SK-N-SH (cell line): ENCODE measurements around the gene ADCY10. TPM values are rescaled to one million over a fixed set of nuclear protein-coding genes. Genes with fewer than 3 reads are reported as not detected.

Source experiments
- CTCF ChIA-PET: fragments of 300-600, 350-600 bp; formaldehyde crosslinking; extraction: SDS; loops from one replicate; lab custom pipeline; 2021; lab: Yijun Ruan, JAX
- POLR2A ChIA-PET: fragments of 350-600 bp; sonication (Branson Sonifier 250); formaldehyde crosslinking; extraction: SDS; loops from one replicate; lab custom pipeline; 2020; ENCODE audit warnings: antibody characterized with exemption, inconsistent platforms; lab: Yijun Ruan, JAX
- DNase-seq: peaks from one replicate; pipeline ENCODE4 v3.0.0; 2012
- H2AFZ ChIP-seq: fragments of 200-600 bp; sonication (generic); 2 replicates; pipeline ENCODE4 v1.8.1; 2016; ENCODE audit warnings: antibody characterized with exemption, mild to moderate bottlenecking, low read depth
- H3F3A ChIP-seq: fragments of 200-600 bp; sonication (generic); replicated peaks from 2 replicates; pipeline ENCODE3; 2016; ENCODE audit warnings: antibody characterized with exemption, mild to moderate bottlenecking; ENCODE audit not compliant: insufficient read depth
- H3K27ac ChIP-seq, 2 experiments: fragments of 200-500 bp in 1 of 2; fragments of 200-600 bp in 1 of 2; sonication (Bioruptor generic) in 1 of 2; sonication (generic), shearing (Covaris generic) in 1 of 2; 2 replicates each; pipeline versions ENCODE4 v1.5.1 to v1.6.1; 2014 to 2016; ENCODE audit warnings: low read depth in 2 of 2, inconsistent platforms in 1 of 2, low read length in 1 of 2, mild to moderate bottlenecking in 1 of 2, mixed read lengths in 1 of 2
- H3K27me3 ChIP-seq: fragments of 200-600 bp; sonication (generic), shearing (Covaris generic); 2 replicates; pipeline ENCODE4 v1.6.1; 2016; ENCODE audit warnings: mixed run types; ENCODE audit not compliant: insufficient read depth
- H3K36me3 ChIP-seq, 2 experiments: fragments of 200-500 bp in 1 of 2; fragments of 200-600 bp in 1 of 2; sonication (Bioruptor generic) in 1 of 2; sonication (generic) in 1 of 2; replicated peaks in 1 of 2; 2 replicates each; pipeline versions ENCODE3 to v1.5.1; 2014 to 2016; ENCODE audit warnings: low read length in 1 of 2, mild to moderate bottlenecking in 1 of 2; ENCODE audit not compliant: insufficient read depth in 2 of 2, control insufficient read depth in 1 of 2
- H3K4me1 ChIP-seq, 2 experiments: fragments of 200-500 bp in 1 of 2; fragments of 200-600 bp in 1 of 2; sonication (Bioruptor generic) in 1 of 2; sonication (generic), shearing (Covaris generic) in 1 of 2; 2 replicates each; pipeline versions ENCODE4 v1.5.1 to v1.6.1; 2014 to 2016; ENCODE audit warnings: low read depth in 1 of 2, low read length in 1 of 2, mixed run types in 1 of 2; ENCODE audit not compliant: insufficient read depth in 2 of 2, control insufficient read depth in 1 of 2
- H3K4me2 ChIP-seq: fragments of 200-600 bp; sonication (generic), shearing (Covaris generic); 2 replicates; pipeline ENCODE4 v1.6.1; 2017; ENCODE audit warnings: mixed run types
- H3K4me3 ChIP-seq, 2 experiments: fragments of 200-500 bp in 1 of 2; fragments of 200-600 bp in 1 of 2; sonication (Bioruptor generic) in 1 of 2; sonication (generic), shearing (Covaris generic) in 1 of 2; 2 replicates each; pipeline versions ENCODE4 v1.5.1 to v1.8.1; 2014 to 2016; ENCODE audit warnings: low read depth in 2 of 2, inconsistent platforms in 1 of 2, low read length in 1 of 2, mild to moderate bottlenecking in 1 of 2, mixed read lengths in 1 of 2, moderate library complexity in 1 of 2
- H3K79me2 ChIP-seq: fragments of 200-600 bp; sonication (generic); 2 replicates; pipeline ENCODE4 v1.8.1; 2017; ENCODE audit warnings: mild to moderate bottlenecking; ENCODE audit not compliant: insufficient read depth
- H3K9ac ChIP-seq: fragments of 200-600 bp; sonication (generic); 2 replicates; pipeline ENCODE4 v1.6.1; 2017; ENCODE audit warnings: mixed run types
- H3K9me2 ChIP-seq: fragments of 200-600 bp; sonication (generic); 2 replicates; pipeline ENCODE4 v1.6.1; 2017; ENCODE audit warnings: mixed run types
- H3K9me3 ChIP-seq: fragments of 200-600 bp; sonication (generic); 2 replicates; pipeline ENCODE4 v1.6.1; 2017; ENCODE audit warnings: mixed run types, mild to moderate bottlenecking, moderate library complexity
- H4K20me1 ChIP-seq: fragments of 200-600 bp; sonication (generic); 2 replicates; pipeline ENCODE4 v1.6.1; 2017; ENCODE audit warnings: mild to moderate bottlenecking, mixed run types; ENCODE audit not compliant: insufficient read depth
- CHD2 ChIP-seq: fragments of 150-350 bp; IDR thresholded peaks from 2 replicates; pipeline ENCODE4 v1.6.1; 2018; ENCODE audit warnings: low read length; ENCODE audit not compliant: partially characterized antibody
- EP300 ChIP-seq, 2 experiments: IDR thresholded peaks; 2 replicates each; pipeline versions ENCODE4 v1.4.0 to v1.6.1; 2012; ENCODE audit warnings: borderline replicate concordance in 1 of 2, low read depth in 1 of 2, low read length in 1 of 2
- EZH2phosphoT487 ChIP-seq: fragments of 200-600 bp; sonication (generic); IDR thresholded peaks from 2 replicates; pipeline ENCODE4 v1.6.1; 2017; ENCODE audit warnings: low read depth, mixed run types, mild to moderate bottlenecking, antibody characterized with exemption, moderate library complexity, borderline replicate concordance
- FOXJ3 ChIP-seq: sonication (generic); formaldehyde crosslinking; IDR thresholded peaks from 2 replicates; pipeline ENCODE4 v1.5.1; 2020; ENCODE audit warnings: mild to moderate bottlenecking, missing genetic modification reagents
- GATA2 ChIP-seq: sonication (generic); formaldehyde crosslinking; IDR thresholded peaks from 2 replicates; pipeline ENCODE4 v1.5.0; 2020; ENCODE audit warnings: mild to moderate bottlenecking, missing genetic modification reagents
- JUND ChIP-seq: IDR thresholded peaks from 2 replicates; pipeline ENCODE4 v1.4.0; 2012
- POLR2AphosphoS5 ChIP-seq: IDR thresholded peaks from 2 replicates; pipeline ENCODE4 v1.6.1; 2012; ENCODE audit warnings: low read depth, low read length
- RAD21 ChIP-seq: IDR thresholded peaks from 2 replicates; pipeline ENCODE4 v1.6.1; 2012; ENCODE audit warnings: mild to moderate bottlenecking, low read length
- RCOR1 ChIP-seq: fragments of 150-350 bp; IDR thresholded peaks from 2 replicates; pipeline ENCODE4 v1.6.1; 2017; ENCODE audit warnings: antibody characterized with exemption, low read length
- RFX5 ChIP-seq: IDR thresholded peaks from 2 replicates; pipeline ENCODE4 v1.6.1; 2012; ENCODE audit warnings: mild to moderate bottlenecking, improper control_type of control experiment, low read length
- SIN3A ChIP-seq: IDR thresholded peaks from 2 replicates; pipeline ENCODE4 v1.6.1; 2012; ENCODE audit warnings: low read depth, mild to moderate bottlenecking, low read length, moderate library complexity, borderline replicate concordance
- TCF12 ChIP-seq: IDR thresholded peaks from 2 replicates; pipeline ENCODE4 v1.4.0; 2012
- TEAD4 ChIP-seq: IDR thresholded peaks from 2 replicates; pipeline ENCODE4 v1.4.0; 2012; ENCODE audit warnings: mild to moderate bottlenecking, borderline replicate concordance; ENCODE audit not compliant: insufficient read depth
- WGBS: methylation state at CpG from one replicate; pipeline ENCODE4 v1.1.6; 2017; ENCODE audit warnings: low lambda C conversion rate; 5-methylcytosine and 5-hydroxymethylcytosine counted together
- polyA plus RNA-seq, 3 experiments: library from polyadenylated mRNA; depleted of rRNA; stranded (reverse); fragments of >200 nt; gene quantifications; 2 replicates each; pipeline ENCODE4 v1.2.3, GENCODE V29; 2012
- TF ChIP-seq, protein P1 (sequence below): IDR thresholded peaks from 2 replicates; pipeline ENCODE4 v1.4.0; 2012; ENCODE audit warnings: low read depth, borderline replicate concordance
- TF ChIP-seq, protein P2 (sequence below): IDR thresholded peaks from 2 replicates; pipeline ENCODE4 v1.4.0; 2012; ENCODE audit warnings: low read depth, borderline replicate concordance
- TF ChIP-seq, protein P3 (sequence below): IDR thresholded peaks from 2 replicates; pipeline ENCODE4 v1.4.0; 2012; ENCODE audit warnings: low read depth
- TF ChIP-seq, protein P4 (sequence below): fragments of 150-350 bp; IDR thresholded peaks from 2 replicates; pipeline ENCODE4 v1.6.1; 2017; ENCODE audit warnings: antibody characterized with exemption, low read length, low read depth, borderline replicate concordance

The ADCY10 gene
- polyA plus RNA-seq, 1 of the 3 experiments (the other 2 are of a cell fraction): 0.10 TPM

DNA sequence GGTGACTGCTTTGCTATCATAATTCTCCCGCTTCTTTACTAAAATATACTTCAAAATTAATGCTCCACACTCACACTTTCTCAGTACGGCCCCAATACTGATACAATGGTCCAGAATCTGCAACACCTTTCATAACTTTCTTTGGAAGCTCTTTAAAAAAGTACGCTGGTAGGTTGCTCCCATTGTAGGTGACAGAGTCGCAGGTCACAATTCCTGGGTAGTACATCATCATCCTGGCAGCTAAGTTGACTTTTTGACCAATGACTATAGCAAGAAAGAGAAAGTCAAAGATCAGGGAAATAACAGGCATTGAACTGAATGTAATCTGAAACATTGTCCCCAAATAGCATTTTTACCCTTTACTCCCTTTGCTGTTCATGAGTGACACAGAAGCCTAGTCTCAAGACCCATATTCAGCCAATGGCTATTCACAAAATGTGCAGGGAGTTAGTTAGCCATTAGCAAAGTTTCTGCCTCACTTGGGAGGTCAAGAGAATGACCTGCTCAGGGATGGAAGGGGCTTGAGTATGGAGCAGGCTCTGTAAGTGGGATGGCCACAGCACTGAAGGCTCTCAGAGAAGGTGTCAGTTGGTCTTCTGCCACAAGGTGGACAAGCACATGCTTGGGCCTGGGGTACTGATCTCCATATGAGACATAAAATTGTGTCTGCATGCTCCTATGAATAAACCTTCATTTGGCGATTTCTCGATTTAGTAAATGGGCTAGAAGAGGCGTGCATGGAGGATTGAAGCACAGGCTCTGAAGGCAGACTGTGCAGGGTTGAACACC lies 35.4 kb downstream of the ADCY10 start:
- no peaks in the 10 kb centered on the region for H3K36me3 ChIP-seq
- no peak overlapping the region for H3K4me2 ChIP-seq
- no peak overlapping the region for H3K4me3 ChIP-seq
- no peaks in the 10 kb centered on the region for H3K9me3 ChIP-seq
- 90% methylated on average over 7 of the region's 7 CpGs for WGBS
- peaks cover 15% of the 10 kb centered on the region for H3F3A ChIP-seq
- peaks cover 0 to 15% of the 10 kb centered on the region in 2 experiments; a peak in 1 of 4 replicates for H3K4me1 ChIP-seq
- no peak for DNase-seq
- POLR2A ChIA-PET: no interaction called here
- no peaks in the 10 kb centered on the region for H3K27me3 ChIP-seq
- no peak for TF ChIP-seq TEAD4
- 0 out of 2 replicates have a peak, but pooled peaks cover 2% of the 10 kb centered on the region for H3K9me2 ChIP-seq
- no peak overlapping the region for H2AFZ ChIP-seq
- no peaks in the 10 kb centered on the region for H4K20me1 ChIP-seq
- no peak overlapping the region for H3K27ac ChIP-seq
- no peaks in the 10 kb centered on the region for H3K79me2 ChIP-seq
- CTCF ChIA-PET: no interaction called here
- no peak overlapping the region for H3K9ac ChIP-seq

DNA sequence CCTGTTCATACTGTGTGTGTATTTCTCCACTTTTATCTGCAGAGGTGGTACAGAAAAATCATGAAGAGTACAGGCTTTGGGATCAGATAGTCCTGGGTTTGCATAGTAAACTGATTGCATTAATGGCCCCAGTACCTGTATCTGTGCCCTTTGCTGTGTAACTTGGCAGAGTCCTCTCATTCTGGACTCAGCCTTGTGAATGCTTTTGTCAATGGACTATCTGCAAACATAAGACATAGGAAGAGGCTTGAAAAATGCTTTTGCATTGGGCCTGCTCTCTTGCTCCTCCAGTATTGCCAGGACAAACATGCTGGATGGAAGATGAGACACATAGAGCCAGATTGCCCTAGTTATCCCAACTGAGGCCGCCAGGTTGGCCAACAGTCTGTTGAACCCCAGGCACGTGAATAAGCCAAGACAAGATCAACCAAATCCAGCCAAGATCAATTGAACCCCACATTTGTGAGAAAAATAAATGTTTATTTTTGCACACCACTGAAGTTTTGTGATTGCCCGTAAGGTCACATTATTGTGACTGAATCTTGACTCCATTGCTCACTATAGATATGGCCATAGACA lies 37.2 kb downstream of the ADCY10 start:
- CTCF ChIA-PET: no interaction called here
- no peak overlapping the region for H3K4me3 ChIP-seq

DNA sequence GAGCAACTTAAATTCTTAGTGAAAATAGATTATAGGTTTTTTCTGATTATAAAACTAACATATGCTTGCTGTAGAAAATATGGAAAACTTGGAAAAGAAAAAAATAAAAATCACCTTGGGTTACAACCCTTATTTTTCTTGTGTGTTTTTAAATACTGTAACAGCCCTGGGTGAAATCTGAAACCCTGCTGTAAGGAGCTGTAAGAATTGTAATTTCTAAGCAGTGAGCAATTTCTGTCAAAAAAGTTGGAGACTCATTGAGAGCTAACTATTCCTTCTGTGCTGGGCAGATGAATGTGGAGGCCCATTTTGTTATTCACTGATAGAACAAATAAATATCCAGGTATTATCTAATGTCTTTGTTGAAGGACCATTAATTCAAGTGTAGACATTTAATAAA lies 42.6 kb downstream of the ADCY10 start:
- no peak overlapping the region for H3K4me2 ChIP-seq
- H3K79me2 ChIP-seq: no peaks in the 10 kb centered on the region
- H3K27me3 ChIP-seq: no peaks in the 10 kb centered on the region
- H3K9me2 ChIP-seq: no peaks in the 10 kb centered on the region
- POLR2A ChIA-PET: interaction anchor here (0.6 kb wide), 1 partner anchor 149 kb away, joined by 4 read pairs; the partner anchor contains the start of gene MPZL1
- H3K9ac ChIP-seq: no peak overlapping the region
- H3K4me3 ChIP-seq: no peak overlapping the region
- H3K36me3 ChIP-seq: no peaks in the 10 kb centered on the region
- DNase-seq: no peak
- H4K20me1 ChIP-seq: no peaks in the 10 kb centered on the region
- no peaks in the 10 kb centered on the region for H3K9me3 ChIP-seq
- peaks cover 0 to 6% of the 10 kb centered on the region in 2 experiments; a peak in 1 of 4 replicates for H3K4me1 ChIP-seq
- H2AFZ ChIP-seq: no peak overlapping the region
- CTCF ChIA-PET: no interaction called here
- peaks cover 7% of the 10 kb centered on the region for H3F3A ChIP-seq
- no peak overlapping the region for H3K27ac ChIP-seq
- no peak for TF ChIP-seq FOXJ3
- TF ChIP-seq TEAD4: no peak
- TF ChIP-seq TCF12: no peak
- no peak for TF ChIP-seq RAD21
- no peak for TF ChIP-seq EP300 (IDR thresholded peaks at IDR 0.05; ENCODE audit: borderline replicate concordance in 1 of 2, low read depth in 1 of 2, low read length in 1 of 2)
- TF ChIP-seq POLR2AphosphoS5: no peak
- TF ChIP-seq, protein P1, sequence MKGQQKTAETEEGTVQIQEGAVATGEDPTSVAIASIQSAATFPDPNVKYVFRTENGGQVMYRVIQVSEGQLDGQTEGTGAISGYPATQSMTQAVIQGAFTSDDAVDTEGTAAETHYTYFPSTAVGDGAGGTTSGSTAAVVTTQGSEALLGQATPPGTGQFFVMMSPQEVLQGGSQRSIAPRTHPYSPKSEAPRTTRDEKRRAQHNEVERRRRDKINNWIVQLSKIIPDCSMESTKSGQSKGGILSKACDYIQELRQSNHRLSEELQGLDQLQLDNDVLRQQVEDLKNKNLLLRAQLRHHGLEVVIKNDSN: no peak
- TF ChIP-seq SIN3A: no peak
- no peak for TF ChIP-seq CHD2
- no peak for TF ChIP-seq RCOR1
- TF ChIP-seq RFX5: no peak
- TF ChIP-seq, protein P2, sequence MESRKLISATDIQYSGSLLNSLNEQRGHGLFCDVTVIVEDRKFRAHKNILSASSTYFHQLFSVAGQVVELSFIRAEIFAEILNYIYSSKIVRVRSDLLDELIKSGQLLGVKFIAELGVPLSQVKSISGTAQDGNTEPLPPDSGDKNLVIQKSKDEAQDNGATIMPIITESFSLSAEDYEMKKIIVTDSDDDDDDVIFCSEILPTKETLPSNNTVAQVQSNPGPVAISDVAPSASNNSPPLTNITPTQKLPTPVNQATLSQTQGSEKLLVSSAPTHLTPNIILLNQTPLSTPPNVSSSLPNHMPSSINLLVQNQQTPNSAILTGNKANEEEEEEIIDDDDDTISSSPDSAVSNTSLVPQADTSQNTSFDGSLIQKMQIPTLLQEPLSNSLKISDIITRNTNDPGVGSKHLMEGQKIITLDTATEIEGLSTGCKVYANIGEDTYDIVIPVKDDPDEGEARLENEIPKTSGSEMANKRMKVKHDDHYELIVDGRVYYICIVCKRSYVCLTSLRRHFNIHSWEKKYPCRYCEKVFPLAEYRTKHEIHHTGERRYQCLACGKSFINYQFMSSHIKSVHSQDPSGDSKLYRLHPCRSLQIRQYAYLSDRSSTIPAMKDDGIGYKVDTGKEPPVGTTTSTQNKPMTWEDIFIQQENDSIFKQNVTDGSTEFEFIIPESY: no peak
- no peak for TF ChIP-seq EZH2phosphoT487

More for the DNA sequence above, 37.2 kb downstream of the ADCY10 start:
- H2AFZ ChIP-seq: no peak overlapping the region
- TF ChIP-seq GATA2 (CRISPR knock-in tag) (no peak), JUND (no peak), EP300 (IDR thresholded peaks at IDR 0.05; ENCODE audit: borderline replicate concordance in 1 of 2, low read depth in 1 of 2, low read length in 1 of 2) (no peak)
- TF ChIP-seq, protein P3, sequence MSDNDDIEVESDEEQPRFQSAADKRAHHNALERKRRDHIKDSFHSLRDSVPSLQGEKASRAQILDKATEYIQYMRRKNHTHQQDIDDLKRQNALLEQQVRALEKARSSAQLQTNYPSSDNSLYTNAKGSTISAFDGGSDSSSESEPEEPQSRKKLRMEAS: no peak
- TF ChIP-seq, protein P4, sequence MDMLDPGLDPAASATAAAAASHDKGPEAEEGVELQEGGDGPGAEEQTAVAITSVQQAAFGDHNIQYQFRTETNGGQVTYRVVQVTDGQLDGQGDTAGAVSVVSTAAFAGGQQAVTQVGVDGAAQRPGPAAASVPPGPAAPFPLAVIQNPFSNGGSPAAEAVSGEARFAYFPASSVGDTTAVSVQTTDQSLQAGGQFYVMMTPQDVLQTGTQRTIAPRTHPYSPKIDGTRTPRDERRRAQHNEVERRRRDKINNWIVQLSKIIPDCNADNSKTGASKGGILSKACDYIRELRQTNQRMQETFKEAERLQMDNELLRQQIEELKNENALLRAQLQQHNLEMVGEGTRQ: no peak
- no peaks in the 10 kb centered on the region for H3K9me3 ChIP-seq
- H3K27ac ChIP-seq: no peak overlapping the region
- POLR2A ChIA-PET: no interaction called here
- peaks cover 15% of the 10 kb centered on the region for H3F3A ChIP-seq
- H3K79me2 ChIP-seq: no peaks in the 10 kb centered on the region
- H3K27me3 ChIP-seq: no peaks in the 10 kb centered on the region
- peaks cover 0 to 14% of the 10 kb centered on the region in 2 experiments; a peak in 1 of 4 replicates for H3K4me1 ChIP-seq
- no peak overlapping the region for H3K9ac ChIP-seq
- 0 out of 2 replicates have a peak, but pooled peaks cover 2% of the 10 kb centered on the region for H3K9me2 ChIP-seq
- no peak for DNase-seq
- no peak overlapping the region for H3K4me2 ChIP-seq
- WGBS: 86% methylated on average over 3 of the region's 3 CpGs
- H4K20me1 ChIP-seq: no peaks in the 10 kb centered on the region
- H3K36me3 ChIP-seq: no peaks in the 10 kb centered on the region
